ENCODE measurements around the gene SMARCC2.
"Not testable (repeated sequence)": the region's sequence is repeated elsewhere in the genome, so short reads cannot be mapped to it uniquely, and the experiment has no call there.

The SMARCC2 gene

DNA sequence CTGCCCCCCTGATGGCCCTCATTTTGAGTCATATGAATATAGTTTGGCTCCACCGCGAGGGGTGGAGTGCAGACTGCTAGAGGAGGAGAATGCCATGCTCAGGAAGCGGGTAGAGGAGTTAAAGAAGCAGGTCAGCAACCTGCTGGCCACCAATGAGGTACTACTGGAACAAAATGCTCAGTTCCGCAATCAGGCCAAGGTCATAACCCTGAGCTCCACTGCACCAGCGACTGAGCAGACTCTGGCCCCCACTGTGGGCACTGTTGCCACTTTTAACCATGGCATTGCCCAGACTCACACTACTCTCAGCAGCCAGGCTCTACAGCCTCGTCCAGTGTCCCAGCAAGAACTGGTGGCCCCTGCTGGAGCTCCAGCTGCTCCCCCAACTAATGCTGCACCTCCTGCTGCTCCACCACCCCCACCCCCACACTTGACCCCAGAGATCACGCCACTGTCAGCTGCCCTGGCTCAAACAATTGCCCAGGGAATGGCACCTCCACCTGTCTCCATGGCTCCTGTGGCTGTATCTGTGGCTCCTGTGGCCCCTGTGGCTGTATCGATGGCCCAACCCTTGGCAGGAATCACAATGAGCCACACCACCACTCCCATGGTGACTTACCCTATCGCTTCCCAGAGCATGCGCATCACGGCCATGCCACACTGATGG, 67.9 kb downstream of the SMARCC2 start:
- Histone ChIP-seq H3K27ac (ENCODE audit: low read length) (no peak overlapping the region), H3K4me1 (ENCODE audit: control insufficient read depth, insufficient read depth, low read length) (peaks cover 2% of the 10 kb centered on the region; the same call in 1 of the 2 replicates), H3K9me3 (ENCODE audit: control insufficient read depth, insufficient read depth, low read length) (no peaks in the 10 kb centered on the region), H3K4me3 (ENCODE audit: low read length) (no peak overlapping the region), H3K27me3 (ENCODE audit: control insufficient read depth, insufficient read depth, low read length) (no peaks in the 10 kb centered on the region), H3K36me3 (ENCODE audit: control insufficient read depth, insufficient read depth, low read length) (peaks cover 5% of the 10 kb centered on the region; the same call in 1 of the 2 replicates)
- no peak for DNase-seq (ENCODE audit: low read depth, low spot score)
- WGBS (ENCODE audit: insufficient coverage, insufficient read length), result no CpG with 5 or more reads among the region's 11 CpGs

DNA sequence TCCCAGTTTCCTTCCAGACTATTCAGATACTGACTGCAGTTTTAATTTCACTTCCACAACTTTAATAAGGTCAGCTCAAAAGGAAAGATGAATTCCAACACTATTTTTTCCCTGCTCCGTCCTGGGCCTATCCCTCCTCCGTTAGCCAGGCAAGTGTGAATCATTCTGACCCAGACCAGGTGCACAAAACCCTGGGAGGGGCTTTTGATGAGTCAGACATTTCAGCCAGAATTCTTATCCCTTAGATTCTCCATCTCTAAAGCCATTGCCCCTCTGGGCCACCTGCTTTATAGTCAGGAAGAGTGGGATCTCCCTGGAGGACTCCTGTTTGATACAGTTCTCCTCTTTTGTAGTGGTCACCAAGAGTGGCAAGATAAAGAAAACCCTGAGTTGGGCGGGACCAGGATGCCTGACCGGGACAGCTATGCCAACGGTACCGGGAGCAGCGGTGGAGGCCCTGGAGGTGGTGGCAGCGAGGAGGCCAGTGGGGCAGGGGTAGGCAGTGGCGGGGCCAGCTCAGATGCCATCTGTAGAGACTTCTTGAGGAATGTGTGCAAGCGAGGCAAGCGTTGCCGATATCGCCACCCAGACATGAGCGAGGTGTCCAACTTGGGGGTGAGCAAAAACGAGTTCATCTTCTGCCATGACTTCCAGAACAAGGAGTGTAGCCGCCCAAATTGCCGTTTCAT, 69.0 kb downstream of the SMARCC2 start:
- Histone ChIP-seq H3K9me3 (ENCODE audit: control insufficient read depth, insufficient read depth, low read length) (no peaks in the 10 kb centered on the region), H3K4me1 (ENCODE audit: control insufficient read depth, insufficient read depth, low read length) (peaks cover 2% of the 10 kb centered on the region; the same call in 1 of the 2 replicates), H3K27me3 (ENCODE audit: control insufficient read depth, insufficient read depth, low read length) (no peaks in the 10 kb centered on the region), H3K4me3 (ENCODE audit: low read length) (no peak overlapping the region), H3K27ac (ENCODE audit: low read length) (no peak overlapping the region), H3K36me3 (ENCODE audit: control insufficient read depth, insufficient read depth, low read length) (peaks cover 5% of the 10 kb centered on the region; the same call in 1 of the 2 replicates)
- no CpG with 5 or more reads among the region's 17 CpGs for WGBS (ENCODE audit: insufficient coverage, insufficient read length)
- no peak for DNase-seq (ENCODE audit: low read depth, low spot score)

DNA sequence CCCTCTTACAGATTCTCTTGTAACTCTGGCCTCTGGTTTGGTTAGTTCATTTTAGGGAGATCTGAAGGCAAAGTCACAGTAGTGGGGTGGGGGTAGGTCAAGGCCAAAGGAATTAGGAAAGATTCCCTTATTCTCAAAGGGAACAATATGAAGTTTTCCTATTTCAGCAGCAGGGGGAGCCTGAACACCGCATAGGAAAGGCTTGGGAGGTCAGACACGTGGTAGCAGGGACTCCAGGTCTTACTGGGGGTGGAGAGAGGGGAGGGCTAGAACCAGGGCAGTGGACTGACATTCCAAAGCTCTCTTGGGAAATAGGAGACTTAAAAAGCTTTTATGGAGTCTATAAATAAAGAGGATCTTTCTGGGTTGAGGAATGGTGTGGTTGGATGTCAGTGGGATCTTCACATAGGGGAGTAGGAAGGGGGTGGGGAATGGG, 69.9 kb downstream of the SMARCC2 start:
- Histone ChIP-seq H3K4me1 (ENCODE audit: control insufficient read depth, insufficient read depth, low read length) (peaks cover 2% of the 10 kb centered on the region; the same call in 1 of the 2 replicates), H3K9me3 (ENCODE audit: control insufficient read depth, insufficient read depth, low read length) (no peaks in the 10 kb centered on the region), H3K36me3 (ENCODE audit: control insufficient read depth, insufficient read depth, low read length) (peaks cover 5% of the 10 kb centered on the region; the same call in 1 of the 2 replicates), H3K27ac (ENCODE audit: low read length) (no peak overlapping the region), H3K27me3 (ENCODE audit: control insufficient read depth, insufficient read depth, low read length) (no peaks in the 10 kb centered on the region), H3K4me3 (ENCODE audit: low read length) (no peak overlapping the region)
- DNase-seq (ENCODE audit: low read depth, low spot score), result peak; percentile 73
- no CpG with 5 or more reads among the region's 2 CpGs for WGBS (ENCODE audit: insufficient coverage, insufficient read length)

DNA sequence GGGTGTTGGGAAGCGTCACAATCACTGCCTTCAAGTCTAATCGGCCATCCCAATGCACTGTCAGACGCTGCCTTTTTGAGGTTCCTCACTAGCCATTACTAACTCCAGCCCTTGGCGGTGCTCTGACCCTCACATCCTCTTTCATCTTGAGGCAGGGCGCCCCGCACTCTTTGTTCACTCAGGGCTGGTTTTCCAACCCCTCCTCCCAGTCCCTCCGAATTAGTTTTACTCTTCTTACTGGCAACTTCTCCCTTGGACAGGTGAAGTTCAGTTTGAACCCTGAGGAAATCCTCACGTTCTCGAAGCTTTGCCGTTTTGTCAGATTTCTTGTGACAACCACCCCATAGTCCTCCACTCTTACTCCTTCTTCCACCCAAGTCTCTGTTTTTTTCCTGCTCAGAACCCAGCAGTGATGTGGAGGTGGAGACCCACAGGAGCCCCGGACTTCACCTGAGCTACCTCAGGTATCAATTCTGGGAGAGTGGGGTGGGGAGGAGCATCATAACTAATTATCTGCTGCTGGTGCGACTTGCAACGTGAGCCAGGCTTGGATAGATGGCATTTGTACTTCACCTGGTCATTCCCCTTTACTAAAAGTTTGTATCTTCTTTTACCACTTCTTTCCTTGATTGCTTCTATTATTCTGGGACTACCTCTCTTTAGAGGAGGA, 70.5 kb downstream of the SMARCC2 start:
- Histone ChIP-seq H3K27ac (ENCODE audit: low read length) (no peak overlapping the region), H3K27me3 (ENCODE audit: control insufficient read depth, insufficient read depth, low read length) (no peaks in the 10 kb centered on the region), H3K36me3 (ENCODE audit: control insufficient read depth, insufficient read depth, low read length) (peaks cover 5% of the 10 kb centered on the region; the same call in 1 of the 2 replicates), H3K9me3 (ENCODE audit: control insufficient read depth, insufficient read depth, low read length) (no peaks in the 10 kb centered on the region), H3K4me1 (ENCODE audit: control insufficient read depth, insufficient read depth, low read length) (peaks cover 2% of the 10 kb centered on the region; the same call in 1 of the 2 replicates), H3K4me3 (ENCODE audit: low read length) (peak overlapping the region; percentile 74; the same call in 1 of the 2 replicates)
- WGBS (ENCODE audit: insufficient coverage, insufficient read length), result no CpG with 5 or more reads among the region's 13 CpGs
- no peak for DNase-seq (ENCODE audit: low read depth, low spot score)

- Histone ChIP-seq H3K27ac (ENCODE audit: low read length) (no peak within 1 kb of the TSS), H3K36me3 (ENCODE audit: control insufficient read depth, insufficient read depth, low read length) (peaks cover 5% of the 10 kb centered on the region; the same call in 1 of the 2 replicates), H3K4me1 (ENCODE audit: control insufficient read depth, insufficient read depth, low read length) (peaks cover 2% of the 10 kb centered on the region; the same call in 1 of the 2 replicates), H3K9me3 (ENCODE audit: control insufficient read depth, insufficient read depth, low read length) (no peaks in the 10 kb centered on the region), H3K27me3 (ENCODE audit: control insufficient read depth, insufficient read depth, low read length) (no peaks in the 10 kb centered on the region), H3K4me3 (ENCODE audit: low read length) (peak within 1 kb of the TSS; percentile 90; the same call in 1 of the 2 replicates)
- peak; percentile 100 for DNase-seq (ENCODE audit: low read depth, low spot score)
- WGBS (ENCODE audit: insufficient coverage, insufficient read length), result no CpG with 5 or more reads among the region's 61 CpGs
Observed at GRCh38 chr12:56117778-56118687, 71.2 kb downstream of the SMARCC2 start, which contains the start of gene ZC3H10. TSS of gene ZC3H10 (plus strand) at chr12:56118266. CDS start at chr12:56120563, 2,297 bp downstream.

- not testable (repeated sequence) for H3K36me3 ChIP-seq (ENCODE audit: control insufficient read depth, insufficient read depth, low read length)
Observed at GRCh38 chr12:56117082-56117706, 72.1 kb downstream of the SMARCC2 start.

GRCh38 chr12:56116267-56117081, 72.8 kb downstream of the SMARCC2 start, which contains the start of gene RPL41:
TSS of gene RPL41 (plus strand) at chr12:56116633.
- peaks cover 12% of the 10 kb centered on the region for H3K36me3 ChIP-seq (ENCODE audit: control insufficient read depth, insufficient read depth, low read length)
- no CpG with 5 or more reads among the region's 34 CpGs for WGBS (ENCODE audit: insufficient coverage, insufficient read length)
- DNase-seq (ENCODE audit: low read depth, low spot score), result peak; percentile 91

More at GRCh38 chr12:56117082-56117706, 72.1 kb downstream of the SMARCC2 start:
- H3K9me3 ChIP-seq (ENCODE audit: control insufficient read depth, insufficient read depth, low read length); H3K27me3 ChIP-seq (ENCODE audit: control insufficient read depth, insufficient read depth, low read length); DNase-seq (ENCODE audit: low read depth, low spot score); H3K4me1 ChIP-seq (ENCODE audit: control insufficient read depth, insufficient read depth, low read length); H3K27ac ChIP-seq (ENCODE audit: low read length): not testable (repeated sequence)
- H3K4me3 ChIP-seq (ENCODE audit: low read length), result peak overlapping the region; percentile 90; the same call in 1 of the 2 replicates
- no CpG with 5 or more reads among the region's 16 CpGs for WGBS (ENCODE audit: insufficient coverage, insufficient read length)

GRCh38 chr12:56115329-56115728, 74.0 kb downstream of the SMARCC2 start:
- Histone ChIP-seq H3K27ac (ENCODE audit: low read length) (no peak overlapping the region), H3K27me3 (ENCODE audit: control insufficient read depth, insufficient read depth, low read length) (no peaks in the 10 kb centered on the region), H3K4me1 (ENCODE audit: control insufficient read depth, insufficient read depth, low read length) (peaks cover 2% of the 10 kb centered on the region; the same call in 1 of the 2 replicates), H3K4me3 (ENCODE audit: low read length) (peak overlapping the region; percentile 90; the same call in 1 of the 2 replicates), H3K9me3 (ENCODE audit: control insufficient read depth, insufficient read depth, low read length) (no peaks in the 10 kb centered on the region), H3K36me3 (ENCODE audit: control insufficient read depth, insufficient read depth, low read length) (peaks cover 22% of the 10 kb centered on the region)
- DNase-seq (ENCODE audit: low read depth, low spot score), result no peak
- WGBS (ENCODE audit: insufficient coverage, insufficient read length), result no CpG with 5 or more reads among the region's 10 CpGs

More at GRCh38 chr12:56116267-56117081, 72.8 kb downstream of the SMARCC2 start, which contains the start of gene RPL41:
- Histone ChIP-seq H3K9me3 (ENCODE audit: control insufficient read depth, insufficient read depth, low read length) (no peaks in the 10 kb centered on the region), H3K4me1 (ENCODE audit: control insufficient read depth, insufficient read depth, low read length) (peaks cover 2% of the 10 kb centered on the region; the same call in 1 of the 2 replicates), H3K4me3 (ENCODE audit: low read length) (peak within 1 kb of the TSS; percentile 90), H3K27ac (ENCODE audit: low read length) (no peak within 1 kb of the TSS), H3K27me3 (ENCODE audit: control insufficient read depth, insufficient read depth, low read length) (no peaks in the 10 kb centered on the region)
